Esophagus muscularis mucosa (tissue), 4 donors: ENCODE measurements around the gene SYN1.

Source experiments
- CTCF ChIP-seq, 3 experiments: fragments of 200-600 bp in 2 of 3; fragments of 450-650 bp in 1 of 3; sonication (generic) in 2 of 3; IDR thresholded peaks; one replicate each; pipeline ENCODE4 v1.5.1; 2017 to 2019; ENCODE audit warnings: antibody characterized with exemption in 3 of 3, mild to moderate bottlenecking in 2 of 3, moderate library complexity in 1 of 3
- EP300 ChIP-seq: sonication (generic); formaldehyde crosslinking; IDR thresholded peaks from one replicate; pipeline ENCODE4 v1.6.1; 2017; ENCODE audit warnings: antibody characterized with exemption
- POLR2A ChIP-seq: fragments of 450-650 bp; IDR thresholded peaks from one replicate; pipeline ENCODE4 v1.6.1; 2017; ENCODE audit warnings: antibody characterized with exemption, moderate library complexity, mild to moderate bottlenecking, low read depth
- POLR2AphosphoS5 ChIP-seq, 2 donors: sonication (generic); formaldehyde crosslinking; IDR thresholded peaks; one replicate each; pipeline ENCODE4 v1.6.1; 2017; ENCODE audit warnings: antibody characterized with exemption in 2 of 2

GRCh38 chrX:47611926-47612325, 7.7 kb downstream of the SYN1 start:
- no peak for TF ChIP-seq CTCF (IDR thresholded peaks at IDR 0.05)
- TF ChIP-seq POLR2A = no peak
- no peak for TF ChIP-seq EP300
- no peak for TF ChIP-seq POLR2AphosphoS5 (IDR thresholded peaks at IDR 0.05)
